NCI-H345 (cell line): ENCODE measurements around the gene CFAP57.
A peak's percentile ranks its signal among the peaks of the same experiment; 100 is the strongest.

Experiments used
- DNase-seq: peaks from one replicate; lab custom pipeline; 2025; lab: John Stamatoyannopoulos, UW

The CFAP57 gene

DNA sequence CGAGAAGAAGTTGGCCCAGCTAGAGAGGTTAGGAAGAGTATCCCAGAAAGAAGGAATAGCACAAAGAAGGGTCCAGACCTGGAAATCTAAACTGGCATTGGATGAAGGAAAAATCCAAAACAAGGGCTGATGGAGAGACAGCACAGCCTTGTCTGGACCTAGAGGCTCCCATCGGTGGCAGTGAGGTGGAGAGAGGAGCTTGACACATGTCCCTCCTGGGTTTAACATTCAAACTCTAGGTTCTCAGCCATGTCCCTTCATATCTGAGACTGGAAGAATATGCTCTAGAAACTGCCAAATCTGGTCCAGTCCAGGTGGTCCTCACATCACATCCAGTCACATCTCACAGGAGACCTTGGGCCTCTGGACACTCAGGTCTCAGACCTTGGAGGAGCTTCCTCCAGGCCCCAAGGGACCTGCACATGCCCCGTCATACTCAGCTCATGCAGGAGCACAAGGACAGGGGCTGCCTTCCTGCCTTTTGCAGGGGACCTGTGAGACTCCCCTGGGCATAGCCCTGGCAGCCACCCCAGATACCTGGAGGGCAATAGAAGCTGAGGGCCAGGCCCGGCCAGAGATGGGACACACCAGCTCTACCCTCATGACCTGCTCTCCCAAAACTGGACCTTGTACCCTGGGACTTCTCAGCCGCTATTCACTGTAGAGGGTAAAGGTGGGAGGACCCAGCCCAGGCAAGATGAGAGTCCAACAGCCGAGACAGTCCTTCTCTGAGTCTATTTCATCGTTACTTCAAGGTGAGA lies 105.2 kb downstream of the CFAP57 start:
- no peak for DNase-seq

DNA sequence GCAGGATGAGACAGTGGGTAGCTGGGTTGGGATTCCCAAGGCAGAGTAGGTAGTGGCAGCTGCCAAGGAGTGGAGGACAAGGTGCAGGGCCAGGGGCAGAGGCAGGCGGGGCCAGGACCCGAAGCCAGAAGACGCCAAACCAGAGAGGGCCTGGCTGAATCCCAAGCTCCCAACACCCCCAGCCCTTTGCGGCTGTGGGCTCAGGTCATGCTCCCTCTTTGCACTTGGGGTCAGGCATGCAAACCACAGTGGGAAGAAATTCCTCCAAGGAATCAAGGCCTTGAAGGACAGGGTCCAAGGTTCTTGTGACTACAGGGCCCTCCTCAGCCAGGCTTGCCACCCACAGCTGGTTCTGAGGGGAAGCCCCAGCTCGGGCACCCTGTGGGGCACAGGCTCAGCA lies 107.0 kb downstream of the CFAP57 start:
- DNase-seq, result no peak

DNA sequence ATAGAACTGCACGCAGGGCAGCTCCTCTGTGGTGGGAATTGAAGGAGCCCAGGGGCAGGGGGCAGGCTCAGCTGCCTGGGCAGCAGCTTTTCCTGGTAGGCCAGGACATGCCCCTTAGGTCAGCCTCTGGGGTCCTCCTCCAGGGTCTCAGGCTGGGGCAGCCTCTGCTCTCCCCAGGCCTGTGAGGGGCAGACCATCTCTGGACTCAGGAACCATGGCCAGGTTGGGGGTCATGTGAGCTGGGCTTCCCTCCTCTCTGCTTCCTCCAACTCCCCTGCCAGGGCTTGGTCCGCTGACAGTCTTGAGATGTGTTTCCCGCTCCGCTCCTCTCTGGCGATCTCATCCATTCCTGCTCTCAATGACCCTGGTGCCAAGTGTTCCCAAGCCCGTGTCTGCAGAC lies 107.5 kb downstream of the CFAP57 start:
- DNase-seq, result no peak

DNA sequence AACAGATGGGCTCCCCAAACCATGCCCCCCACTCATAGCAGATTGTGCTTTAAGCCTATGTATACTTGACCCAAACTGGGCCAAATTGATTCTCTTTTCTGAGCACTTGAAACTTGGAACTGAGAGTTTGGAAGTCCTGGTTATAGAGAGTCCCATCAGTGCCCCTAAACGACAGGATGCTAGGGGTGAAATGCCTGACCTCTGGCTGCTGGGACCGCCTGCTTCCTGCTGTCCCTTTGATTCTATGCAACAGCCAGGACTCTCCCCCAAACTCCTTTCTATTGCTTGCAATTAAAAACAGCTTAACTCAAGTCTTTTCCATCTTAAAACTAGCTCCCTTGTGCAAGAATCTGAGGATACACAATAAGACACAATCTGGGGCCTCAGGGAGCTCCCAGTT lies 108.6 kb downstream of the CFAP57 start:
- no peak for DNase-seq

DNA sequence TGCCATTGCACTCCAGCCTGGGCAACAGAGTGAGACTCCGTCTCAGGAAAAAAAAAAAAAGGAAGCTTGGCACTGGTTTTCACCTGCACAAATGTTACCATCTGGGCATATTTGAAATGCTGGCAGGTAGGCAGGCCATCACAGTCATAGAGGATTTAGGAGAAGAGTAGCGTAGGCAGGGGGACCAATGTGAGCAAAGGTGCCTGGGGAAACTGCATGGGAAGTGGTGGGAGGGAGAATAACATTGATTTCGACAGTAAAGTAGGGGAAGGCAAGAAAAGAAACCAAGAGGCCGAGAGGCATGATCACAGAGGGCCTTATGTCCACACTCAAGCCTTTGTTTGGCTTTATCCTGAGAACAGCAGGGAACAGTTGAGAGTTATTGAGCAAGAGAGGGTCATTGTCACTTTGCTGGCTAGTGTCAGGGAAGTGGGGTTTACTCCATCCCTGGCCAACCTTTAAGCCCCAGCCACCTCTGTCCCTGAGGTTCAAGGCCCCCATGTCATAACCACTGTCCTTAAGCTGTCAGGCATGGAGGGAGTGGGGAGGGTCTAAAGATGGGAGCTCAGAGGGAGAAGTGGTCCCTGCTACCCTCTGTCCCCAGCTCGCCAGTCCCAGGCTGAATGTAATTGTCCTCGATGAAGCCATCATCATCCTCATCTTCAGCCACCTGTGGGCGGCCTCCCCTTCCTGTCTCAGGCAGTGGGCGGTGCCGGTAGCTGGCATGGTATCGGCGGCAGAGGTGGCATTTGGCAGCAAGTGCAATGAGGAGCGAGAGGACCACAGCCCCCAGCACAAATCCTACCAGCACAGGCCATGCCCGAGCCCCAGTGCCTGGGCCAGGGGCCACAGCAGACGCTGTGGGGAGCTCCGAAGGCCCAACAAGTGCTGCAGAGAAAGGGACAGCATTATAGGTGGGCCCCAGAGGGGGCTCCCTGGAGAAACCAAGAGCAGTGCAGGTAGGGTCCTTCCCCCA lies 110.4 kb downstream of the CFAP57 start:
- DNase-seq, result no peak

DNA sequence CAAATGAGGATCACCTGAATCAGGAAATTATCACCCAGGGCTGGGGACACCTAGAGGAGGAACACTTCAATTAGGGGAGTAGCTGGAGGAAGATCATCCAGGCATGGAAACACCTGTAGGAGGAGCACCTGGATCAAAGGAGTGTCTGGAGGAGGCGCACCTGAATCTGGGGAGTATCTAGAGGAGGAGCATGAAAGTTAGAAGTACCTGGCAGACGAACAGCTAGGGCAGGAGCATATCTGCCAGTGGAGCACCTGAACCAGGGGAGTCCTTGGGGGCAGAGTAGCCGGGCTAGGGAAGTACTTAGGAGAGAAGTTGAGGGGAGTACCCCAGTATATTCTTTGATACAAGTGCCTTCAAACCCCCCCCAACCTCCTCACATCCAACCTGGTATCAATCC lies 111.9 kb downstream of the CFAP57 start:
- no peak for DNase-seq

DNA sequence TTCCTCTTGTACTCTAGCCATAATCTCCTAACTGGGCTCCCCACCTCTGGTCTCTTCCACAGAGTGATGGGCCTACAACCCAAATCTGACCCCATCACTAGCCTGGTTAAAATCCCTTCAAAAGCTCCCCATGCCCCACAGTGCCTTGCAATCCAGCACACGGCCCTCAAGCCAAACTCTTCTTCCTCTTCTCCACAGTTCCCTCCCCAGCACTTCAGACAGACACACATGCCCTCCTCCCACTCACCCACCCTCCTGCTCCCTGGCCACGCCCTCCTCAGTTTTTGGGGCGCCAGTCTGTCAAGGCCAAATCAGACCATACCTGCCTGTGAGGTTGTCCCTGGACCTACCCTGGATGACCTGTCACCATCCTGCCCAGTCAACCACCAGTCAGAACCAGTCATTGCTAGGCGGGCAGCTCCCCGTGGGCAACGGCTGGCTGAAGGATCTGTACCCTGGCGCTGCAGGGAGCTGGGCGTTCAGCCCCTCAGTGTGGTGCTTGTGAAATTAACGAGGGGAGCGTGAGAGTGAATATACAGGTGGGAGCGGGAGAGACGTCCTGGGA lies 112.5 kb downstream of the CFAP57 start:
- DNase-seq, result no peak

DNA sequence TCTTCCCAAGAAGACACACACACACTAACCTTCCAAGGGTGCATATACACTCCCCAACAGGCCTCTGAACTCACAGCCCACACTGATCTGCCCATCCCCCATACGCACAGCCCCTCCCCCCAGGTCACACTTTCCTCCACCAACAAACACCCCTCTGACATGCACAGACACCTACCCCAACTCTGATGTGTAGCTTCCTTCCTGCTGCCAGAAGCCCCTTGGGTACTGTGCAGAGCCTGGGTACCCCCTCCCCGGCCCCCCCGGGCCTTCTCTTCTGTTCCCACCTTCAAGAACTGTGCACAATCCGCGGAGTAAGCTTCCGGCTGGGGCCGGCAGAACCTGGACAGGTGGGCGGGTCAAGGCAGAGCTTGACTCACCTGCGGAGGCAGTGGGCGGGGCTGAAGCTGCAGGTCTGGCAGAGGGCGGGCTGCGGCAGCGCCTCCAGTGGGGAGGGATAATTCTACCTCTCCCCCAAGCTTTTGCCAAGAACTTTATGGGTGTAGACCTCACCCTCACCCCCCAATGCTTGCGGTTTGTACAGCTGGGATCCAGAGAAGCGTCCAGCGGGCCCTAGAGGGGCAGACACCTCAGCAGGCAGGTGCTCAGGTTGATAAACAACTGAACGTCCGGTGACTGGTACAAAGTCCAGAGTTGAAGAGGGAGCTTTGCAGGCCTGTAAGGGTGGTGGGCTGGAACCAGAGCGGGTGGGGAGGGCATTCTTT lies 113.3 kb downstream of the CFAP57 start, which contains the start of gene C1orf210:
C1orf210 (minus strand) TSS at position 313 of the 722 bp plus-strand sequence. CDS start 2,311 bp downstream, outside the sequence.
- peak; percentile 73 for DNase-seq

DNA sequence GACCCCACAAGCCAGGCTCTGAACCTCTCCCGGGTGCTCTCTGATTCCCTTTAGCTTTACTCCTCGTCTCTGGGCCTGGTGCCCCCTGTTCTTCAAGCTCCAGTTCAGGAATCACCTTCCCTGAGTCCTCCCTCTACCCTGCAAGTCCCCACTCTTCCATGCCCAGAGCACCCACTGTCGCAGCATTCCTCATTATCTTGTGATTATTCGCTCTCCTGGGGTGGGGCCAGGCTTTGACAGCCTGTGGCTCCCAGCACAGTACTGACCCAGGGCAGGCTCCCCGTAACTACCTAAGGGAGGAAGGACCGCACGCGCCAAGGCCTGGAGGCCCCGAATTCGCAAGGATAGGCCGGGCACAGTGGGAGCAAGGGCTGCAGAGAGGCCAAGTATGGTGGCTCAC lies 114.0 kb downstream of the CFAP57 start:
- DNase-seq, result no peak

DNA sequence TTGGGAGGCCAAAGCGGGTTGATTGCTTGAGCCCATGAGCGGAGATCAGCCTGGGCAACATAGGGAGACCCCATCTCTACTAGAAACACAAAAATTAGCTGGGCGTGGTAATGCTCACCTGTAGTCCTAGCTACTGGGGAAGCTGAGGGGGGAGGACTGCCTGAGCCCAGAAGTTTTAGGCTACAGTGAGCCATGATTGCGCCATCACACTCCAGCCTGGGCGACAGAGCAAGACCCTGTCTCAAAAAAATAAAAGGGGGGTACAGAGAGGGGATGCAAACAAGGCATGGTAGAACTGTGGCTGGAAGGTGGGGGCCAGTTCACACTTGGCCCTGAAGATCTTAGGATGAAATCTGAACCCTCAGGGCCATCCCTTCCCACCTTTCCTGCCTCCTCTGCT lies 114.4 kb downstream of the CFAP57 start:
- DNase-seq, result no peak

DNA sequence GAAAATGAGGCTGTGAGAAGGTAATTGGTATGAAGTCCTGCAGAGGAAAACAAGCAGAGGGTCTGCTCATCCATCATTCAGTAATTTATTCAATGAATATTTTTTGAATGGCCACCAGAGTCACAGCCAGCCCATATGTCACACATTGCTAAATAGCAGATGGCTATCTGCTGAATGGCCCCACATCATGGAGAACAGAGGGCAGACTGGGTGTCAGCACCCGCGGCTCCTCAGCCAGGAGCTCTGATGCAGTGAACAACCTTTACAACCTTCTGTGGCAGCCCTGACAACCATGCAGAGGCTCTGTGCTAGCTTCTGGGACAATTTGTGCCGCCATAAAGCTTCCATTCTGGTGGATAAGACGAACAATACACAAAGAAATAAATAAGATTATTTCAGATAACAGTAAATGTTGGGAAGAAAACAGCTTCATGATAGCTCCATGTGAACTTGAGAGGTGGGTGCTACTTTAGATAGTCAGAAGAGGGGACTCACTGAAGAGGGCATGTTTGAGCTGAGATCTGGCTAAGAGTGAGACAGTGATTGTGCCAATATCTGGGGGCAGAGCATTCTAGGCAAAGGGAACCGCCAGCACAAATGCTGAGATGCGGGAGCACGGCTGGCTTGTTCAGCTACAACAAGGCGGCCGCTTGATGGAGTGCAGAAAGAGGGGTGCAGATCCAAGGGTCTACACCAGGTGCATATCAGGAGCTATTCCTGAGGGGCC lies 116.1 kb downstream of the CFAP57 start:
- no peak for DNase-seq

DNA sequence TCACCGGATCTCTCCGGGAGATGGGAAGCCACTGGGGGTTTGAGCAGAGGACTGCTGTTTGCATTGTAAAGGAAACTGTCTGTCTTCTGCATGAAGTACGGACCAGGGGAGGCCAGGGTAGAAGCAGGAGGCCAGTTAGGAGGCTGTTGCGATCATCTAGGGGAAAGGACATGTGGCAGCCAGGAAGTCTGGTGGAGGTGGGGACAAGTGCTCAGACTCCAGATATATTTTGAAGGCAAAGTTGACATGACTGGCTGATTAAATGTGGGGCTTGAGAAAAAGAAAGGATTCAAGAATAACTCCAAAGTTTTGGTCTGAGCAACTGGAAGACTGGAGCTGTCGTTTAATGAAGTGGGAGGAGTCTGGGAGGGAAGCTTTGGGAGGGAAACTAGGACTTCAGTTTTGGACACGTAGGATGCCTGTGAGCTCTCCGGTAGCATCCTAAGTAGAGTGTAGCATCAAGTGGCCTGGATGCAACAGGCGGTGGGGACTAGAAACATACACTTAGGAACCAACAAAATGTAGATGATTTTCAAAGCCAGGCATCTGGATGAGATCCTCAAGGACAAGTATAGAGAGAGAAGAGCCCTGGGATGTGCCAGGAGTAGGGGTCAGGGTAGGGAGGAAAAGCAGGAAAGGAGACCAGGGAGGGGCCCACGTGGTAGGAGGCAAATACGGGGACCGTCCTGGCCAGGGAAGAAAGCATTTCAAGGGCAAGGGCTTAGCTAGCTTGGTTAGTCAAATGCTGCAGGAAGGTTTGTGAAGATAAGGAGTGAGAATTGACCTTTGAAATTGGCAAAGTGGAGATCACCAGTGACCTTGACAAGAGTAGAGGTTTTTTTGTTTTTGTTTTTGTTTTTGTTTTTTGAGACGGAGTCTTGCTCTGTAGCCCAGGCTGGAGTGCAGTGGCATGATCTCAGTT lies 116.9 kb downstream of the CFAP57 start:
- no peak for DNase-seq

DNA sequence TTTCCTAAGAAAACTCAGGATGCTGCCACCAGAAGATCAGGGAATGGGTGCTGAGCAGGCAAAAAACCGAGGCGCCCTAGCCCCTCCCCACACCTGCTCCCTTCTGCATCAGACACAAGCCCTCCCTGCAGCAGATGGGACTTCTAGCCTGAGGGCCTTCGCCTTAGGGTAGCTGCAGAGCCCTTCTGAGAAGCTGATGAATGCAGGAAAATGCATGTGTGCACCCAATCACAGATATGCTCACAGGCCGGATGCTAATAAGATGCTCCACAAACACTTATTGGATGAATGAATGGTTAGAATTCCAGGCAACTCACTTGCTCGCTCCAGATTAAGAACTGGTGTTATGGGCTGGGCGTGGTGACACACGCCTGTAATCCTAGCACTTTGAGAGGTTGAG lies 120.1 kb downstream of the CFAP57 start:
- DNase-seq, result no peak

DNA sequence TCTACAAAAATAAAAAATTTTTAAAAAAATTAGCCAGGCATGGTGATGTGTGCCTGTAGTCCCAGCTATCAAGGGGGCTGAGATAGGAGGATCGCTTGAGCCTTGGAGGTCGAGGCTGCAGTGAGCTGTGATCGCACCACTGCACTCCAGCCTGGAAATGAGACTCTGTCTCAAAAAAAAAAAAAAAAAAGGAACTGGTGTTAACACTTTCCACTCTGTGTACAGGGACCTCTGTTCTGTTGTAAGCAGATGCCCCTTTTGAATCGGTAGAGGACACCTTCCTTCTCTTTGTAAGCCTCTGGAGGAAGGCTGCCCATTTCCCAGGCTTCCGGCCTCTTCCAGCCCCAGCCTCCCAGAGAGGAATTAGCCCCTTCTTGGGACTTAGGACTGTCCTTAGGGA lies 120.5 kb downstream of the CFAP57 start:
- no peak for DNase-seq

DNA sequence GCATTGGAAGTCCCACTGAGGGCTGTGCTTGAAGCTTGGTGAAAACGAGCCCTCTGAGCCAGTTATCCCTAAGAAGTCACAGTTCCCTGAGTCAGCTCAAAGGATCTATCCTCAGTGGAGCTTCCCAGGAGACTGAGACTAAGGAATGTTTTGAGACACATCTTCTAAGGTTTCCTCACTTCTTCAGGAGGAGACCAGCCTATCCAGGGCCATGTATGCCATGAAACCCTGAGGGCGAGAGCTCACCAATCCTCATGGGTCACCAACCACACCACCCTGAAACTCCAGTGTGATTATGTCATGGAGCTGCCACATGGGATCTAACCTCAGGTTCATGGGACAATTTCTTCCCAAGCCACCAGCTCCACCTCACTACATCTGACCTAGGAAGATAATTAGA lies 121.0 kb downstream of the CFAP57 start:
- DNase-seq, result no peak

DNA sequence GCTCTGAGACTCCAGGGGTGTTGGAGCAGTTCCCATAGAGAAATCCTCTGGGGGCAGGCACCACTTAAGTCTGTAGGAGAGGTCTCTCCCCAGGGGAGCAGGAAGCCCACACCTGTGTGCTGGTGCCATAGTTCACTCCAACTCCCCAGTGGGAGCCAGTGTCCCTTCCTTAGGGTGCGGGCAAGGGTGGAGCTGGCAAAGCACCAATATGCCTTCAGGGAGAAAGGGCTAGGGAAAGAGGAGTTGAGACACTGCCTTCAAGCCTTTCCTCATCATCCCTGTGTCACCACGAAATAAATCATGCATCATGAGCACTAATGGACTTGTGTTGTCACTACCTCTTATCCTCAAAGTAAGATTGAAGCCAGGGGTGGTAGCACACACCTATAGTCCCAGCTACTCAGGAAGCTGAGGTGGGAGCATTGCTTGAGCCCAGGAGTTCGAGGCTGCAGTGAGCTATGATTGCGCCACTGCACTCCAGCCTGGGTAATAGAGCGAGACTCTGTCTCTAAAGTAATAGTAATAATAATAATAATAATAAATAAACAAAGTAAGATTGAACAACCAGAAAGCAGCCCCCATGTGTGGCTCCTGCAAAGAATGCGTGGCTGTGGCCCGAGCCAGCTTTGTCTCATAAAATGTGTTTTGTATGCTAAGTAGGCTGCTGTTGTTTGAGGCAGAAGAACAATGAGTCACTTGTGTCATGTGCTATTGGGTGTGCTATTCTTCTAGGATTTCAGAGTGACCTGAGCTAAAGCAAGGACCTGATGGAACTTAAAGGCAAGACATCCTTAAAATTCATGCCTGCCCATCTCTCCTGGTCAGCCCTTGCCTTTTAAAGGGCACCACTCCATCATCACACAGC lies 122.0 kb downstream of the CFAP57 start:
- no peak for DNase-seq

DNA sequence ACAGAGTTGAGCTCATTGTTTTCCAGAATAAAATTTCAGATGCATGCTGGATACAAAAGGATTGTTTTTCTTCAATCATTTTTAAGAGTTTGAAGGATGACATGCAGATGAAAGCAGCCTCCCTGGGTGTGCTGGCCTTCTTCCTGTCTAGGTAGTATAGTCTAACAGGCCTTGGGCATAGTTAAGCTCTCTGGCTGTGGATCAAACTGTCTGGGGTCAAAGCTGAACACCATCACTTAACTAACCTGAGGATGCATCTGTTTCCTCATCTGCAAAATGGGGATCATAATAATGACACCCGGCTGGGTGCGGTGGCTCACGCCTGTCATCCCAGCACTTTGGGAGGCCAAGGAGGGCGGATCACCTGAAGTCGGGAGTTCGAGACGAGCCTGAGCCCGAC lies 122.6 kb downstream of the CFAP57 start:
- no peak for DNase-seq

DNA sequence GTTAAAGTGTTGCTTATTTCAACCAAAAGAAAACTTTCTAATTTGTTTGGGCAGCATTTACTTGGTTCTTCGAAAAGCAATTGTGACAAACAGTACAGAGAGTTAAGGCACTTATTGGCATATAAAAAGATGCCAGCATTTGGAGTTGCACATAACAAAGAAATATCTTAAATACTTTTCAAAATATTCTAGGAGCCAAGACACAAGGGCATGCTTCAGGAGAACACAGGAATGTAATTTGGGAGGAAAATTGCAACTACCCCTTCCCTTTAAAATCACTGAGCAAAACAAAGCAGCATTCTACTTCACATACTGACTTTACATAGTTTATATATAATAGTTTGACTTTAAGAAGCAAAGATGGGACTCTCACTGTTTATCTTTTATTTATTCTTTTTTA lies 124.1 kb downstream of the CFAP57 start:
- DNase-seq, result no peak

DNA sequence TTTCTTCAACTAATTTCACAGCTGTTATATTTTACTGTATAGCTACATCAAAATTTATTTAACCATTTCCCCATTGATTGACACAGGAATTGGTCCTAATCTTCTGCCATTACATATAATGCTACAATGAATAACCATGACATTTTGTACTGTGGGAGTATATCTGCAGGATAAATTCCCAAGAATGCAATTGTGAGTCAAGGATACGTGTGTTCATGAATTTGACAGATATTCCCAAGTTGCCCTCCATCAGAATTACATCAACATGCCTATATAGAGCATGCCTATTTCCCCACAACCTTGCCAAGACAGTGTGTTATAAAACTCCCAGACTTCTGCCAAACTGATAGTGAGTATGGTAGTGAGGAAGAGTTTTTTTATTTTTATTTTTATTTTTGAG lies 125.9 kb downstream of the CFAP57 start:
- no peak for DNase-seq
